Lung (tissue), 12 donors: ENCODE data around the gene NCSTN. TPM values are rescaled to one million over a fixed set of nuclear protein-coding genes. Genes with fewer than 3 reads are reported as not detected.
A peak's percentile ranks its signal among the peaks of the same experiment; 100 is the strongest.

Experiments
- ATAC-seq: fragments of 200-7000 bp; cut with Tn5 transposase; one replicate; pipeline ENCODE4 v1.9.1; 2020; ENCODE audit warnings: moderate number of reproducible peaks; ENCODE audit not compliant: insufficient read depth, low FRiP score
- DNase-seq, 3 donors: peaks; one replicate each; pipeline ENCODE4 v3.0.0-alpha.2; 2013 to 2017
- H3K27ac ChIP-seq, 2 donors: one replicate each; pipeline ENCODE4 v1.5.1; 2013; ENCODE audit warnings: mild to moderate bottlenecking in 2 of 2, moderate library complexity in 2 of 2, control low read depth in 1 of 2, inconsistent platforms in 1 of 2, low read depth in 1 of 2, low read length in 1 of 2
- H3K27me3 ChIP-seq, 3 donors: one replicate each; pipeline ENCODE4 v1.5.1; 2013; ENCODE audit warnings: low read length in 2 of 3; ENCODE audit not compliant: control insufficient read depth in 3 of 3, insufficient read depth in 3 of 3
- H3K36me3 ChIP-seq, 4 donors: one replicate each; pipeline ENCODE4 v1.5.1; 2013; ENCODE audit warnings: low read length in 4 of 4, mild to moderate bottlenecking in 1 of 4, moderate library complexity in 1 of 4; ENCODE audit not compliant: control insufficient read depth in 4 of 4, insufficient read depth in 4 of 4
- H3K4me1 ChIP-seq, 5 donors: one replicate each; pipeline ENCODE4 v1.5.1; 2013; ENCODE audit warnings: low read length in 5 of 5, mild to moderate bottlenecking in 2 of 5, moderate library complexity in 1 of 5; ENCODE audit not compliant: control insufficient read depth in 5 of 5, insufficient read depth in 5 of 5
- H3K4me3 ChIP-seq: one replicate; pipeline ENCODE4 v1.5.1; 2013; ENCODE audit warnings: mild to moderate bottlenecking, control low read depth, moderate library complexity
- H3K9ac ChIP-seq, 2 donors: one replicate each; pipeline ENCODE4 v1.5.1; 2013; ENCODE audit warnings: low read length in 2 of 2, control low read depth in 1 of 2; ENCODE audit not compliant: insufficient read depth in 1 of 2
- H3K9me3 ChIP-seq, 4 donors: one replicate each; pipeline ENCODE4 v1.5.1; 2013; ENCODE audit warnings: low read length in 3 of 4, mild to moderate bottlenecking in 1 of 4, moderate library complexity in 1 of 4; ENCODE audit not compliant: control insufficient read depth in 4 of 4, insufficient read depth in 3 of 4
- CTCF ChIP-seq: IDR thresholded peaks from 2 replicates; pipeline ENCODE4 v1.5.1; 2012; ENCODE audit warnings: mild to moderate bottlenecking; ENCODE audit errors: control extremely low read depth, extremely low read depth
- WGBS, 2 donors: extraction: QIAGEN DNeasy Blood & Tissue Kit; methylation state at CpG; one replicate each; pipeline ENCODE4 v1.1.7; 2013; 5-methylcytosine and 5-hydroxymethylcytosine counted together
- polyA plus RNA-seq, 2 donors: library from polyadenylated mRNA; stranded (reverse); fragments of 200-250 nt; gene quantifications; one replicate each; pipeline ENCODE4 v1.2.1, GENCODE V29; 2013
- total RNA-seq, 2 donors: library from RNA; depleted of rRNA in 1 of 2; stranded (reverse); fragments of >200 nt in 1 of 2; gene quantifications; one replicate each; pipeline ENCODE4 v1.2.1, GENCODE V29; 2014 to 2021
- donor health status: control.
- donor health status: control.
- donor health status: Bipolar disorder and iron deficiency.
- donor health status: healthy.
- donor health status: DM: yes; HTN: yes; CAD: no.

NCSTN gene
- total and polyA plus RNA-seq, 4 donors: 46.5 to 85.9 (median 77.8) TPM

GRCh38 chr1:160394673-160395072, 51.5 kb downstream of the NCSTN start:
- WGBS, 2 donors: 94 to 97% methylated on average over 8 of the region's 8 CpGs
- Histone ChIP-seq H3K4me1 (peaks cover 0 to 3% (median 0%) of the 10 kb centered on the region in 5 donors), H3K9me3 (peaks cover 0 to 6% (median 0%) of the 10 kb centered on the region in 4 donors), H3K27me3 (peaks cover 0 to 4% (median 3%) of the 10 kb centered on the region in 3 donors), H3K36me3 (no peaks in the 10 kb centered on the region), H3K27ac (no peak overlapping the region), H3K9ac (no peak overlapping the region), H3K4me3 (no peak overlapping the region)
- TF ChIP-seq CTCF: no peak
- no peak for DNase-seq
- ATAC-seq: no peak

- no peaks in the 10 kb centered on the region for H3K36me3 ChIP-seq
- H3K4me1 ChIP-seq: peaks cover 2 to 20% (median 8%) of the 10 kb centered on the region in 5 donors
- H3K9ac ChIP-seq: no peak overlapping the region
- no peaks in the 10 kb centered on the region for H3K27me3 ChIP-seq
- H3K9me3 ChIP-seq: no peaks in the 10 kb centered on the region
- 69 to 79% methylated on average over 1 of the region's 1 CpG for WGBS, 2 donors
- TF ChIP-seq CTCF: no peak
- ATAC-seq (no peak), DNase-seq (no peak)
- H3K4me3 ChIP-seq: no peak overlapping the region
- no peak overlapping the region for H3K27ac ChIP-seq
Observed at GRCh38 chr1:160397651-160398050, 54.5 kb downstream of the NCSTN start.

GRCh38 chr1:160398823-160399222, 55.6 kb downstream of the NCSTN start:
- WGBS, 2 donors: 84 to 90% methylated on average over 4 of the region's 4 CpGs
- Histone ChIP-seq H3K4me3 (no peak overlapping the region), H3K27ac (no peak overlapping the region), H3K36me3 (no peaks in the 10 kb centered on the region), H3K27me3 (no peaks in the 10 kb centered on the region), H3K9me3 (no peaks in the 10 kb centered on the region), H3K4me1 (peaks cover 2 to 25% (median 8%) of the 10 kb centered on the region in 5 donors), H3K9ac (no peak overlapping the region)
- DNase-seq (no peak), ATAC-seq (no peak)
- TF ChIP-seq CTCF: no peak

- 45 to 51% methylated on average over 17 of the region's 17 CpGs for WGBS, 2 donors
- Histone ChIP-seq H3K27ac (peak overlapping the region in 1 of 2 donors; percentile 21), H3K4me3 (no peak overlapping the region), H3K4me1 (peaks cover 3 to 25% (median 8%) of the 10 kb centered on the region in 5 donors), H3K27me3 (no peaks in the 10 kb centered on the region), H3K36me3 (no peaks in the 10 kb centered on the region), H3K9me3 (no peaks in the 10 kb centered on the region), H3K9ac (peak overlapping the region; percentile 88 to 90)
- TF ChIP-seq CTCF: no peak
- peak in 1 of 3 donors; percentile 11 for DNase-seq
- ATAC-seq: no peak
Observed at GRCh38 chr1:160399544-160400222, 56.5 kb downstream of the NCSTN start.
